MM.1S (cell line): ENCODE data around the gene GTF2B.
"Not testable (repeated sequence)": the region's sequence is repeated elsewhere in the genome, so short reads cannot be mapped to it uniquely, and the experiment has no call there.

Experiments used
- EZH2 ChIP-seq: fragments of 300-600 bp; sonication (generic); optimal IDR thresholded peaks from 2 replicates; pipeline ENCODE3; 2017; ENCODE audit warnings: low read depth, mild to moderate bottlenecking, antibody characterized with exemption, low read length, mixed read lengths
- TF ChIP-seq, protein P1 (sequence below): fragments of 300-600 bp; sonication (generic); IDR thresholded peaks from 2 replicates; pipeline ENCODE4 v1.5.1; 2016; ENCODE audit warnings: antibody characterized with exemption, low read length, mixed read lengths

DNA sequence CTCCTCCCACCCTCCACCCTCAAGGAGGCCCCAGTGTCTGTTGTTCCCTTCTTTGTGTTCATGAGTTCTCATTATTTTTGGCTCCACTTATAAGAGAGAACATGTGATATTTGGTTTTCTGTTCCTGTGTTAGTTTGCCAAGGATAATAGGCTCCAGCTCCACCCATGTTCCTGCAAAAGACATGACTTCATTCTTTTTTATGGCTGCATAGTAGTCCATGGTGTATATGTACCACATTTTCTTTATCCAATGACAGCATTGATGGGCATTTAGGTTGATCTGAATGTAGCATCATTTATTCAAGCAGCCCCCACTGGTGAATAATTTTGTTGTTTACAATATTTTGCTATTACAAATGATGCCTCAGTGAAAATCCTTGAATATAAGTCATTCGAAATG, 47.2 kb upstream of the GTF2B start:
- TF ChIP-seq, protein P1, sequence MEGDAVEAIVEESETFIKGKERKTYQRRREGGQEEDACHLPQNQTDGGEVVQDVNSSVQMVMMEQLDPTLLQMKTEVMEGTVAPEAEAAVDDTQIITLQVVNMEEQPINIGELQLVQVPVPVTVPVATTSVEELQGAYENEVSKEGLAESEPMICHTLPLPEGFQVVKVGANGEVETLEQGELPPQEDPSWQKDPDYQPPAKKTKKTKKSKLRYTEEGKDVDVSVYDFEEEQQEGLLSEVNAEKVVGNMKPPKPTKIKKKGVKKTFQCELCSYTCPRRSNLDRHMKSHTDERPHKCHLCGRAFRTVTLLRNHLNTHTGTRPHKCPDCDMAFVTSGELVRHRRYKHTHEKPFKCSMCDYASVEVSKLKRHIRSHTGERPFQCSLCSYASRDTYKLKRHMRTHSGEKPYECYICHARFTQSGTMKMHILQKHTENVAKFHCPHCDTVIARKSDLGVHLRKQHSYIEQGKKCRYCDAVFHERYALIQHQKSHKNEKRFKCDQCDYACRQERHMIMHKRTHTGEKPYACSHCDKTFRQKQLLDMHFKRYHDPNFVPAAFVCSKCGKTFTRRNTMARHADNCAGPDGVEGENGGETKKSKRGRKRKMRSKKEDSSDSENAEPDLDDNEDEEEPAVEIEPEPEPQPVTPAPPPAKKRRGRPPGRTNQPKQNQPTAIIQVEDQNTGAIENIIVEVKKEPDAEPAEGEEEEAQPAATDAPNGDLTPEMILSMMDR, result not testable (repeated sequence)
- TF ChIP-seq EZH2, result not testable (repeated sequence)
